GM18508 (cell line): ENCODE data around the gene SLC22A23.

Source experiments
- ATAC-seq: cut with Tn5 transposase; IDR thresholded peaks from one replicate; pipeline ENCODE4 v1.9.1; 2021; ENCODE audit warnings: moderate number of reproducible peaks; ENCODE audit not compliant: insufficient read depth, unreplicated experiment

SLC22A23 gene

GRCh38 chr6:3239110-3239830 is 217.6 kb downstream of the SLC22A23 start:
- ATAC-seq, result no peak

- ATAC-seq, result no peak
These were observed 218.8 kb downstream of the SLC22A23 start for GRCh38 chr6:3237761-3238662.

GRCh38 chr6:3236005-3236404 is 220.8 kb downstream of the SLC22A23 start:
- no peak for ATAC-seq

GRCh38 chr6:3235486-3235885 is 221.4 kb downstream of the SLC22A23 start:
- no peak for ATAC-seq

GRCh38 chr6:3233904-3234303 is 222.9 kb downstream of the SLC22A23 start:
- ATAC-seq, result no peak

- ATAC-seq, result no peak
These were observed 223.5 kb downstream of the SLC22A23 start for GRCh38 chr6:3233321-3233720.

- no peak for ATAC-seq
These were observed 224.6 kb downstream of the SLC22A23 start for GRCh38 chr6:3232017-3232945.

GRCh38 chr6:3231247-3232016 is 225.4 kb downstream of the SLC22A23 start:
- ATAC-seq, result no peak

- ATAC-seq, result no peak
These were observed 226.0 kb downstream of the SLC22A23 start for GRCh38 chr6:3230900-3231246.

- no peak for ATAC-seq
These were observed 226.5 kb downstream of the SLC22A23 start for GRCh38 chr6:3230256-3230882.

- no peak for ATAC-seq
These were observed 227.2 kb downstream of the SLC22A23 start for GRCh38 chr6:3229566-3230178.

GRCh38 chr6:3228771-3229565 is 227.9 kb downstream of the SLC22A23 start:
- no peak for ATAC-seq

- ATAC-seq, result no peak
These were observed 228.7 kb downstream of the SLC22A23 start for GRCh38 chr6:3228046-3228671.

GRCh38 chr6:3227363-3228045 is 229.3 kb downstream of the SLC22A23 start, which contains the start of gene TUBB2B:
TUBB2B (minus strand) TSS chr6:3227653; CDS start chr6:3227543, 110 bp downstream.
- ATAC-seq, result no peak

GRCh38 chr6:3226481-3227362 is 230.1 kb downstream of the SLC22A23 start:
- ATAC-seq, result no peak

- ATAC-seq, result no peak
These were observed 230.8 kb downstream of the SLC22A23 start for GRCh38 chr6:3226042-3226441.
